IPS-20b (cell line): ENCODE measurements around the gene ACSM4.
"Not testable (repeated sequence)": the region's sequence is repeated elsewhere in the genome, so short reads cannot be mapped to it uniquely, and the experiment has no call there.

Source experiments
- H3K27ac ChIP-seq: one replicate; pipeline ENCODE4 v1.5.1; 2013; ENCODE audit warnings: low read length
- H3K27me3 ChIP-seq: 2 replicates; pipeline ENCODE4 v1.6.1; 2013; ENCODE audit warnings: mild to moderate bottlenecking, low read length, inconsistent platforms; ENCODE audit not compliant: insufficient read depth
- H3K36me3 ChIP-seq: 2 replicates; pipeline ENCODE4 v1.6.1; 2013; ENCODE audit warnings: low read depth, mild to moderate bottlenecking, inconsistent platforms, low read length, moderate library complexity; ENCODE audit not compliant: insufficient read depth
- H3K4me1 ChIP-seq: 2 replicates; pipeline ENCODE4 v1.6.1; 2013; ENCODE audit warnings: mild to moderate bottlenecking, control low read depth, inconsistent platforms, low read length, moderate library complexity; ENCODE audit not compliant: insufficient read depth
- H3K4me3 ChIP-seq: 2 replicates; pipeline ENCODE4 v1.5.1; 2013; ENCODE audit warnings: mild to moderate bottlenecking, low read length, inconsistent platforms
- H3K9ac ChIP-seq: 2 replicates; pipeline ENCODE4 v1.6.1; 2013; ENCODE audit warnings: low read depth, mild to moderate bottlenecking, inconsistent platforms, low read length, moderate library complexity
- H3K9me3 ChIP-seq: 2 replicates; pipeline ENCODE4 v1.6.1; 2013; ENCODE audit warnings: mild to moderate bottlenecking, low read depth, low read length, inconsistent platforms; ENCODE audit not compliant: insufficient read depth

Gene ACSM4

GRCh38 chr12:7295529-7295928 lies 8.3 kb upstream of the ACSM4 start:
- H3K9ac ChIP-seq = no peak overlapping the region
- peaks cover 28% of the 10 kb centered on the region; the same call in 1 of the 2 replicates for H3K4me1 ChIP-seq
- no peak overlapping the region for H3K27ac ChIP-seq
- H3K27me3 ChIP-seq = no peaks in the 10 kb centered on the region
- peaks cover 13% of the 10 kb centered on the region for H3K9me3 ChIP-seq
- peak overlapping the region; percentile 2; the same call in 1 of the 2 replicates for H3K4me3 ChIP-seq
- no peaks in the 10 kb centered on the region for H3K36me3 ChIP-seq

GRCh38 chr12:7297865-7298264 lies 6.0 kb upstream of the ACSM4 start:
- Histone ChIP-seq H3K27ac (peak overlapping the region; percentile 61), H3K4me1 (peaks cover 36% of the 10 kb centered on the region), H3K27me3 (no peaks in the 10 kb centered on the region), H3K9me3 (no peaks in the 10 kb centered on the region), H3K4me3 (no peak overlapping the region), H3K9ac (no peak overlapping the region), H3K36me3 (no peaks in the 10 kb centered on the region)

GRCh38 chr12:7302266-7302986 lies 1.4 kb upstream of the ACSM4 start:
- Histone ChIP-seq H3K27me3 (no peaks in the 10 kb centered on the region), H3K4me3 (no peak overlapping the region), H3K36me3 (no peaks in the 10 kb centered on the region), H3K9me3 (no peaks in the 10 kb centered on the region), H3K9ac (no peak overlapping the region), H3K27ac (no peak overlapping the region), H3K4me1 (peaks cover 10% of the 10 kb centered on the region)

GRCh38 chr12:7303230-7303629 lies 642 bp upstream of the ACSM4 start:
- H3K4me1 ChIP-seq = peaks cover 7% of the 10 kb centered on the region

GRCh38 chr12:7304456-7304855 lies 584 bp downstream of the ACSM4 start:
- no peak overlapping the region for H3K4me3 ChIP-seq
- no peak overlapping the region for H3K27ac ChIP-seq
- H3K36me3 ChIP-seq = no peaks in the 10 kb centered on the region
- no peaks in the 10 kb centered on the region for H3K9me3 ChIP-seq
- no peak overlapping the region for H3K9ac ChIP-seq
- H3K27me3 ChIP-seq = no peaks in the 10 kb centered on the region
- H3K4me1 ChIP-seq = peaks cover 7% of the 10 kb centered on the region

More at GRCh38 chr12:7303230-7303629, 642 bp upstream of the ACSM4 start:
- Histone ChIP-seq H3K27me3 (no peaks in the 10 kb centered on the region), H3K9ac (no peak overlapping the region), H3K9me3 (no peaks in the 10 kb centered on the region), H3K4me3 (no peak overlapping the region), H3K27ac (no peak overlapping the region), H3K36me3 (no peaks in the 10 kb centered on the region)

- Histone ChIP-seq H3K27ac (no peak overlapping the region), H3K4me3 (no peak overlapping the region), H3K9me3 (no peaks in the 10 kb centered on the region), H3K36me3 (no peaks in the 10 kb centered on the region), H3K9ac (no peak overlapping the region), H3K4me1 (no peaks in the 10 kb centered on the region), H3K27me3 (no peaks in the 10 kb centered on the region)
These were observed 6.2 kb downstream of the ACSM4 start for GRCh38 chr12:7310070-7310469.

GRCh38 chr12:7319930-7320329 lies 16.1 kb downstream of the ACSM4 start:
- Histone ChIP-seq H3K36me3 (no peaks in the 10 kb centered on the region), H3K9me3 (no peaks in the 10 kb centered on the region), H3K4me1 (no peaks in the 10 kb centered on the region), H3K27me3 (no peaks in the 10 kb centered on the region), H3K27ac (no peak overlapping the region), H3K4me3 (no peak overlapping the region), H3K9ac (no peak overlapping the region)

GRCh38 chr12:7321624-7322023 lies 17.8 kb downstream of the ACSM4 start:
- no peaks in the 10 kb centered on the region for H3K27me3 ChIP-seq
- H3K9ac ChIP-seq = no peak overlapping the region
- H3K4me1 ChIP-seq = no peaks in the 10 kb centered on the region
- H3K36me3 ChIP-seq = no peaks in the 10 kb centered on the region
- no peak overlapping the region for H3K27ac ChIP-seq
- H3K9me3 ChIP-seq = no peaks in the 10 kb centered on the region
- H3K4me3 ChIP-seq = no peak overlapping the region

- no peaks in the 10 kb centered on the region for H3K9me3 ChIP-seq
- no peaks in the 10 kb centered on the region for H3K27me3 ChIP-seq
- H3K4me1 ChIP-seq = no peaks in the 10 kb centered on the region
- no peak overlapping the region for H3K27ac ChIP-seq
- H3K36me3 ChIP-seq = no peaks in the 10 kb centered on the region
- H3K9ac ChIP-seq = no peak overlapping the region
- H3K4me3 ChIP-seq = no peak overlapping the region
These were observed 18.7 kb downstream of the ACSM4 start for GRCh38 chr12:7322599-7322998.

GRCh38 chr12:7324176-7324575 lies 20.3 kb downstream of the ACSM4 start:
- no peaks in the 10 kb centered on the region for H3K4me1 ChIP-seq
- H3K9me3 ChIP-seq = no peaks in the 10 kb centered on the region; the same call in 1 of the 2 replicates
- H3K9ac ChIP-seq = no peak overlapping the region
- no peaks in the 10 kb centered on the region for H3K27me3 ChIP-seq
- no peak overlapping the region for H3K27ac ChIP-seq
- no peak overlapping the region for H3K4me3 ChIP-seq
- no peaks in the 10 kb centered on the region for H3K36me3 ChIP-seq

- no peak overlapping the region for H3K27ac ChIP-seq
- H3K27me3 ChIP-seq = no peaks in the 10 kb centered on the region
- H3K9ac ChIP-seq = no peak overlapping the region
- H3K4me1 ChIP-seq = no peaks in the 10 kb centered on the region
- H3K4me3 ChIP-seq = no peak overlapping the region
- H3K9me3 ChIP-seq = peaks cover 17% of the 10 kb centered on the region
- H3K36me3 ChIP-seq = no peaks in the 10 kb centered on the region
These were observed 24.0 kb downstream of the ACSM4 start for GRCh38 chr12:7327918-7328317.

GRCh38 chr12:7337790-7338189 lies 33.9 kb downstream of the ACSM4 start:
- not testable (repeated sequence) for H3K36me3 ChIP-seq, H3K4me3 ChIP-seq, H3K9ac ChIP-seq, H3K9me3 ChIP-seq, H3K27me3 ChIP-seq, H3K27ac ChIP-seq, H3K4me1 ChIP-seq
